ENCODE results near the gene MKRN2.
"Not testable (repeated sequence)": the region's sequence is repeated elsewhere in the genome, so short reads cannot be mapped to it uniquely, and the experiment has no call there.

The MKRN2 gene

GRCh38 chr3:12556690-12557472, at the start of gene MKRN2:
Gene MKRN2 (plus strand): TSS chr3:12557087. CDS start chr3:12557151, 64 bp downstream.
- peak; percentile 45 to 94 (median 85) for DNase-seq

- no peak for DNase-seq
Measured at GRCh38 chr3:12507591-12508281, 49.2 kb upstream of the MKRN2 start.

DNA sequence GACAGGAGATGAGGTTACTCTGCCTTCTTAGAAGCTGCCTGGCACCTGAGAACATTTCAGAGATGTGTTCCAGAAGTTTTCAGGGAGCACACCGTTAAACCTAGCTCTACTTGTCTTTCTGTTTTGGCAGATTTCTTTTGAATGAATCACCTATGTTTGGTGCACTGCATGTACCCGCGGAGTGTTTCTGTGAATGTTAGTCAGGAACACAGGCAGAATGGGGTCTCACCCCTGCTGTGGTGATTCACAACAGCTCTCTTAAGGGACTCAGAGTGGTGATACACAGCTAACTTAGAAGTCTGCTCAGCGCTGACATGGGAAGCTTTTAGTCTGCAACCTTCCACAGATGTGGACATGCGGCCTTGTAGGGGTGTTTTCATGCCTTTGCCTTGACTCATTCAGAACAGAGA, 48.6 kb upstream of the MKRN2 start:
- peak in 1 of 58 donors; percentile 6 for DNase-seq

DNA sequence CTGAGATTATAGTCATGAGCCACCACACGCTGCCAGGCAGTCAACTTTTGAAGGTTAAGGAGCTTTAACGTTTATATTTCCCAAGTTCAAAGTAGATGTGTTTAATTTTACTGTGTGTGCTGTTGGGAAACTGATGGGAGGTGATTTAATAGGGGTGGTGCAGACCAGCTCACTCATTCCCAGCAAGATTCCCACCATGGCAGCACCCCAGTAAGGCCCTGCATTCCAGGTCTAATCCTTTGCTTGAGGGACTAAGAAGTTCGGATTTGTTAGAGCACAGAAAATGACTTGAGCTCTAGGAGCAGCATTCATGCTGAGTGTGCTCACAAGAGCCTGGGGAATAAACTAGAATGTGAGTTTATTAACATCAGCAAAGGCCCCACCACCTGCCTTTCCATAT, 47.4 kb upstream of the MKRN2 start:
- DNase-seq, result no peak

DNA sequence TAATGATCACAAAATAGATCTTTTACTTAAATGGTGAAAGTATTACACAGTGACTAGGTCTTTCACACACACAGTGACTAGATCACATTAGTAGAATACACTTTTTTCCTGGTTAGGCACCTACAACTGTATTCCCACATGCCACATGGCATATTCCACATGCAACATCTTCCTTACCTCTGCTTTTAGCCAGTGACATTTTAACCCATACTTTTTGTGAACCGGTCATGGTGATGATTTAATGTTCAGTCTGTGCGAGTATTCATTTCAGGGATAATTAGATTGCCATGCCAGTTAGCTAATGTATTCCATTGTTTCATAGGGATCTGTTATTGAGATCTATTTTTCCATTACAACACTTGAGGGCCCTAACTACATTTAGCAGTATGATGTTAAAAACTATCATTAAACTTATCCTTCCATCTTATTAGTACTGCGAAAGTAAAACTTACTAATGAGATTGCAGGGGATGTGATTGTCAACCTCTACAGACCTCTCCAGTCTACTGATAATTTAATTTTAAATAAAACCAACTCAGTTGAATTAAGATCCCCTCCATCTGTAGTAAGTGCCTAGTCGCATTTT, 44.3 kb upstream of the MKRN2 start:
- DNase-seq, result no peak

GRCh38 chr3:12513694-12514446, 43.0 kb upstream of the MKRN2 start:
- no peak for DNase-seq

- DNase-seq, result no peak
Measured at GRCh38 chr3:12515631-12516030, 41.3 kb upstream of the MKRN2 start.

DNA sequence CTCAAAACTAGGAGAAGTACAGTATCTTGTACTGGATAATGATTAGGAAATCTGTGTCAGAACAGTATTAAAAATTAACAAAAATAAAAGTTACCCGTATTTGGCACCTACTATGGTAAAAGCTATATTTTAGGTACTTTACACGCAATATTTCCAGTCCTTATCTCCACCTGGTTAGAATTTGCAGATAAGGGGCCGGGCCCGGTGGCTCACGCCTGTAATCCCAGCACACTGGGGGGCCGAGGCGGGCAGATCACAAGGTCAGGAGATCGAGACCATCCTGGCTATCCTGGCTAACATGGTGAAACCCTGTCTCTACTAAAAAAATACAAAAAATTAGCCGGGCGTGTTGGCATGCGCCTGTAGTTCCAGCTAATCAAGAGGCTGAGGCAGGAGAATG, 40.0 kb upstream of the MKRN2 start:
- no peak for DNase-seq

- no peak for DNase-seq
Measured at GRCh38 chr3:12518261-12519028, 38.4 kb upstream of the MKRN2 start.

DNA sequence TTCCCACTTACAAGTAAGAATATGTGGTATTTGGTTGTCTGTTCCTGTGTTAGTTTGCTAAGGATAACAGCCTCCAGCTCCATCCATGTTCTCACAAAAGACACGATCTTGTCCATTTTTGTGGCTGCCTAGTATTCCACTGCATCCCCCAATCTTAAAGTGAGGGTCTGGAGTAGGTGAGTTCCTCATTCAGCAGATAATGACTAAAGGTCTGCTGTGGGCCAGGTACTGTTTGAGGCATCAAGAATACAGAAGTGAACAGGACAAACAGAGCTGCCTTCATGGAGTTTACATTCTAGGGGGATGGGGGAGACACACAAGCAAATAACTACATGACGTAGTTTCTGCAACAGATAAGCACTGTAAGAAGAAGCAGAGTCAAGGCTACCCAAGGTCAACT, 35.9 kb upstream of the MKRN2 start:
- no peak for DNase-seq

- no peak for DNase-seq
Measured at GRCh38 chr3:12522721-12523120, 34.2 kb upstream of the MKRN2 start.

DNA sequence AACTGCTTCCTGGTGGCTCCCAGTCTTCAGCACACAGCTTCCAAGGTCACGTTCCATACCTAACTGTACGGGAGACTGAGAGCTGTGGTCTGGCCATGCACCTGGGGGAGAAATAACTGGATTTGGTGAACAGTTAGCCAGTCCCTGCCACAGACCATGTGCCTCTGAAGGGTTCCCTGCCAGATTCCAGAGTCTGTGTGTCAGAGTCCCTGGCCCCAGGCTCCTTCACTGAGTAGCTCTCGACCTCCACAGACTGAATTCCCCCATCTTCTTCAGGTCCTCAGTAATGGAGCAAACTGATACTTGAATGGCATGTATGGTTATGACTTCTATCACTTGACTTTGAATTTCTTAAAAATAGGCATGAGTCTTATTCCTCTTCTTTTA, 29.1 kb upstream of the MKRN2 start:
- DNase-seq, result no peak

DNA sequence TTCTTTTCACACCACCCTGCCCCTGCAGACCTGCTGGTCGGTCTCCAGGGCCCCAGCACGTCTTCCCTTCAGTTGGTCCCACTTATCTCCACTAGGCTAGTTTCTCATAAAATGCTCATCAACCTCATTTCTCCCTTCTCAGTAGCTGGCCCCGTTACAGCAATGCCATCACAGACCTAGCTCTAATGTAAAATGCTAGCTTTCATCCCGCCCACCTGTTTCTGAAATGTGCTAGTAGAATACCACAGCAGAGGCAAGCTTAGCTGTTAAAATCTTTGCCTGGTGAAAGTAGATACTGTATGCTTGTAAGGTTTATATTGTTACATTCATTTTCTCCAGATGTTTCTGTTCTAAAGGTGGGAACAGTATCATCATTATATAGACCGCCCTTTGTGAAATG, 24.7 kb upstream of the MKRN2 start:
- DNase-seq, result peak in 11 of 58 donors; percentile 10 to 73 (median 30)

GRCh38 chr3:12536423-12536822, 20.5 kb upstream of the MKRN2 start:
- no peak for DNase-seq

DNA sequence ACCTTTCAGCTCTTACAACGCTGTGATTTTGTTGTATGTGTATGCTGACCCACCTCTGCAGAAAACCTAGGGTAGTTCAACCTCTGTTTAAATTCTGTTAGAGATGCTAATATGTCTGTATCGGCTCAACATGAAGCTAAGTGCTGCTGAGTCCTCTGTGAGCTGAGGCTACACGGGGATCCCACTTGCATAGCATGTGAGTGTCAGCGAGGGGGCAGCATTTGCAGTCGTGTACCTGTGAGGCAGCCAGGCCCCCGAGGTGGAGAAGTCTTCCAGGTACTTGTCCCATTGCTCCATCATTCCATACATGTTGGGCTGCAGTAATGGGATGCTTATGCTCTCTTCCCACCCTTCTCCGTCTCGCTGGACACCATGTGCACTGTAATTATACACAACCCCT, 15.3 kb upstream of the MKRN2 start:
- DNase-seq, result no peak

DNA sequence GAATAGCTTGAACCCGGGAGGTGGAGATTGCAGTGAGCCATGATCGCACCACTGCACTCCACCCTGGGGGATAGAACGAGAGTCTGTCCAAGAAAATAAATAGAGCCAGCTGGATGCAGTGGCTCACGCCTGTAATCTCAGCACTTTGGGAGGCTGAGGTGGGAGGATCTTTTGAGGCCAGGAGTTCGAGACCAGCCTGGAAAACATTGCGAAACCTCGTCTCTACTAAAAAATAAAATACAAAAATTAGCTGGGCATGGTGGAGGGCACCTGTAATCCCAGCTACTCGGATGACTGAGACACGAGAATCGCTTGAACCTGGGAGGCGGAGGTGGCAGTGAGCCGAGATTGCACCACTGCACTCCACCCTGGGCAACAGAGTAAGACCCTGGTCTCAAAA, 13.4 kb upstream of the MKRN2 start:
- not testable (repeated sequence) for DNase-seq

GRCh38 chr3:12544652-12545472, 12.0 kb upstream of the MKRN2 start:
- DNase-seq, result no peak

- DNase-seq, result no peak
Measured at GRCh38 chr3:12545473-12545791, 11.5 kb upstream of the MKRN2 start, which contains the start of gene MKRN2OS. Gene MKRN2OS (minus strand): TSS chr3:12545499. CDS start chr3:12545464, 35 bp downstream.

DNA sequence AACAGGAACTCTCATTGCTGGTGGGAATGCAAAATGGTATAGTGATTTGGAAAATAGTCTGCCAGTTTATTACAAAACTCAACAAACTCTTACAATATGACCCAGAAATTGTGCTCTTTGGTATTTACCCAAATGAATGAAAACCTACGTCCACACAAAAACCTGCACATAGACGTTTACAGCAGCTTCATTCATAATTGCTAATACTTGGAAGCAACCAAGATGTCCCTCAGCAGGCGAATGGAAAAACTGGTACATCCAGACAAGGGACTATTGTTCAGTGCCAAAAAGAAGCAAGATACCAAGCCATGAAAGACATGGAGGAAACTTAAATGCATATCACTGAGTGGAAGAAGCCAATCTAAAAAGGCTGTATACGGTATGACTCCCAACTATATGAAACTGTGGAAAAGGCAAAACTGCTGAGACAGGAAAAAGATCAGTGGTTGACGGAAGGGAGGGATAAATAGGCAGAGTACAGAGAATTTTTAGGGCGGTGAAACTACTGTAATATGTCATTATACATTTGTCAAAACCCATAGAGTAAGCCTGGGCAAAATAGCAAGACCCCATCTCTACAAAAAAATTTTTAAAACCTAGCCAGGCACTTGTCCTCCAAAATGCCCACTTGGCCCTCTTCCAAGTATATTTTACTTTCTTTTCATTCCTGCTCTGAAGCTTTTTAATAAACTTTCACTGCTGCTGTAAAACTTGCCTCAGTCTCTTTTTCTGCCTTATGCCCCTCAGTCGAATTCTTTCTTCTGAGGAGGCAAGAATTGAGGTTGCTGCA, 6.7 kb upstream of the MKRN2 start:
- DNase-seq, result no peak
